Measurements from ENCODE around the gene POLR1G.

The POLR1G gene

GRCh38 chr19:45443462-45444317 lies 37.2 kb downstream of the POLR1G start:
- Histone ChIP-seq H3K9me2 (replicated peaks; ENCODE audit: insufficient read depth, low read length) (no peaks in the 10 kb centered on the region), H3K9me3 (replicated peaks; ENCODE audit: insufficient read depth, low read length) (no peaks in the 10 kb centered on the region), H3K27ac (ENCODE audit: low read length) (peak overlapping the region; percentile 39; the same call in 1 of the 2 replicates), H2AFZ (ENCODE audit: low read length) (peak overlapping the region; percentile 67), H3K4me3 (ENCODE audit: low read length) (peak overlapping the region; percentile 59), H4K20me1 (ENCODE audit: insufficient read depth, low read length) (no peaks in the 10 kb centered on the region), H3K27me3 (replicated peaks; ENCODE audit: insufficient read depth, low read length) (no peaks in the 10 kb centered on the region), H3K9ac (ENCODE audit: low read length) (peak overlapping the region; percentile 87), H3K4me1 (ENCODE audit: low read length) (peaks cover 20% of the 10 kb centered on the region), H3F3A (ENCODE audit: insufficient read depth, low read length) (peaks cover 35% of the 10 kb centered on the region), H3K4me2 (ENCODE audit: low read depth, low read length) (peak overlapping the region; percentile 99), H3K79me2 (ENCODE audit: low read length) (no peaks in the 10 kb centered on the region), H3K36me3 (replicated peaks; ENCODE audit: insufficient read depth, low read length) (no peaks in the 10 kb centered on the region)
- no peak for DNase-seq
- TF ChIP-seq CTCF (IDR thresholded peaks at IDR 0.05; ENCODE audit: low read length) (no peak), EZH2 (optimal IDR thresholded peaks at IDR 0.05; ENCODE audit: low read depth, low read length) (no peak), EZH2phosphoT487 (IDR thresholded peaks at IDR 0.05; ENCODE audit: low read length) (no peak)

GRCh38 chr19:45444318-45445041 lies 38.0 kb downstream of the POLR1G start:
- Histone ChIP-seq H3K27me3 (replicated peaks; ENCODE audit: insufficient read depth, low read length) (no peaks in the 10 kb centered on the region), H3K79me2 (ENCODE audit: low read length) (no peaks in the 10 kb centered on the region), H3K4me1 (ENCODE audit: low read length) (peaks cover 16% of the 10 kb centered on the region), H3K9me3 (replicated peaks; ENCODE audit: insufficient read depth, low read length) (no peaks in the 10 kb centered on the region), H3K9ac (ENCODE audit: low read length) (peak overlapping the region; percentile 78), H3F3A (ENCODE audit: insufficient read depth, low read length) (peaks cover 38% of the 10 kb centered on the region), H3K9me2 (replicated peaks; ENCODE audit: insufficient read depth, low read length) (no peaks in the 10 kb centered on the region), H4K20me1 (ENCODE audit: insufficient read depth, low read length) (no peaks in the 10 kb centered on the region), H3K4me3 (ENCODE audit: low read length) (peak overlapping the region; percentile 51), H3K27ac (ENCODE audit: low read length) (peak overlapping the region; percentile 65; the same call in 1 of the 2 replicates), H3K4me2 (ENCODE audit: low read depth, low read length) (peak overlapping the region; percentile 91), H3K36me3 (replicated peaks; ENCODE audit: insufficient read depth, low read length) (no peaks in the 10 kb centered on the region), H2AFZ (ENCODE audit: low read length) (peak overlapping the region; percentile 45)
- DNase-seq, result peak; percentile 89
- TF ChIP-seq EZH2phosphoT487 (IDR thresholded peaks at IDR 0.05; ENCODE audit: low read length) (no peak), EZH2 (optimal IDR thresholded peaks at IDR 0.05; ENCODE audit: low read depth, low read length) (no peak), CTCF (IDR thresholded peaks at IDR 0.05; ENCODE audit: low read length) (no peak)

GRCh38 chr19:45445139-45445538 lies 38.7 kb downstream of the POLR1G start:
- Histone ChIP-seq H3K4me1 (ENCODE audit: low read length) (peaks cover 14% of the 10 kb centered on the region), H3K27me3 (replicated peaks; ENCODE audit: insufficient read depth, low read length) (no peaks in the 10 kb centered on the region), H3K79me2 (ENCODE audit: low read length) (no peaks in the 10 kb centered on the region), H3K4me3 (ENCODE audit: low read length) (no peak overlapping the region), H3K9me2 (replicated peaks; ENCODE audit: insufficient read depth, low read length) (no peaks in the 10 kb centered on the region), H3K27ac (ENCODE audit: low read length) (no peak overlapping the region), H3F3A (ENCODE audit: insufficient read depth, low read length) (peaks cover 37% of the 10 kb centered on the region), H3K4me2 (ENCODE audit: low read depth, low read length) (no peak overlapping the region; the same call in 1 of the 2 replicates), H3K9me3 (replicated peaks; ENCODE audit: insufficient read depth, low read length) (no peaks in the 10 kb centered on the region), H3K9ac (ENCODE audit: low read length) (no peak overlapping the region), H4K20me1 (ENCODE audit: insufficient read depth, low read length) (no peaks in the 10 kb centered on the region), H3K36me3 (replicated peaks; ENCODE audit: insufficient read depth, low read length) (no peaks in the 10 kb centered on the region), H2AFZ (ENCODE audit: low read length) (no peak overlapping the region)
- TF ChIP-seq CTCF (IDR thresholded peaks at IDR 0.05; ENCODE audit: low read length) (no peak), EZH2phosphoT487 (IDR thresholded peaks at IDR 0.05; ENCODE audit: low read length) (no peak), EZH2 (optimal IDR thresholded peaks at IDR 0.05; ENCODE audit: low read depth, low read length) (no peak)
- DNase-seq, result no peak
